DMS 273 treated with DMSO at 0.1 percent for 48 hours (cell line): ENCODE data around the gene ATP2A2.
"Not testable (repeated sequence)": the region's sequence is repeated elsewhere in the genome, so short reads cannot be mapped to it uniquely, and the experiment has no call there.

ENCODE experiments used
- DNase-seq: peaks from one replicate; lab custom pipeline; 2025; lab: John Stamatoyannopoulos, UW

ATP2A2 gene

DNA sequence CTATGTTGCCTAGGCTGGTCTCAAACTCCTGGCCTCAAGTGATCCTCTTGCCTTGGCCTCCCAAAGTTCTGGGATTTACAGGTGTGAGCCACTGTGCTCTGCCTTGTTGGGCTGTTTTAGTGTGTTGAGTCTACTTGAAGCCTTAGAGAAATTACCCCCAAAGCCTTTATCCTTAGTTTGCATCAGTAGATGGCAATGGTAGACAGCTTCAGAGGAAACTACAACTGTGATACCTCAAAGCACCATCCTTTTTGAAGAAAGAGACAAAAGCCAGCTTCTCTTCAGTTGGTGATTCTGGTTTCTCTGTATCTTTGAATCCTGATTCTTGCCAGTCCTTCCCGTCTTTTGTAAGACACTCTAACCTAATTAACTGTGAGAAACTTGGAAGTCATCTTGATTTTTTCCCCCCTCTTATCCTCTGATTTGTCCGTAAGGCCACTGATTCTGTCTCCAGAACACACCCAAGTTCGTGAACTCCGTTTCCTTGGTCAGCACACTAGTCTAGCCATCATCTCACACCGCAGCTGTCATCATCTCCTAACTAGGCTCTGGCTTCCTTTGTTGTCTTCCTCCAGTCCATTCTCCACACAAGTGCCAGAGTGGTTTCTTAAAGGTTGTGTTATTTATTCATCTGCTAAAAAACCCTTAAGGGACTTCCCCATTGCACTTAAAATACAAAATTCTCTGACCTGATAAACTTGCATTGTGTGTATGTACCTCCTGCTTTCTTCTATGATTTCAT, 20.2 kb downstream of the ATP2A2 start:
- no peak for DNase-seq

- no peak for DNase-seq
Observed at GRCh38 chr12:110304061-110304551, 23.1 kb downstream of the ATP2A2 start.

- DNase-seq, result no peak
Observed at GRCh38 chr12:110307372-110307771, 26.3 kb downstream of the ATP2A2 start.

DNA sequence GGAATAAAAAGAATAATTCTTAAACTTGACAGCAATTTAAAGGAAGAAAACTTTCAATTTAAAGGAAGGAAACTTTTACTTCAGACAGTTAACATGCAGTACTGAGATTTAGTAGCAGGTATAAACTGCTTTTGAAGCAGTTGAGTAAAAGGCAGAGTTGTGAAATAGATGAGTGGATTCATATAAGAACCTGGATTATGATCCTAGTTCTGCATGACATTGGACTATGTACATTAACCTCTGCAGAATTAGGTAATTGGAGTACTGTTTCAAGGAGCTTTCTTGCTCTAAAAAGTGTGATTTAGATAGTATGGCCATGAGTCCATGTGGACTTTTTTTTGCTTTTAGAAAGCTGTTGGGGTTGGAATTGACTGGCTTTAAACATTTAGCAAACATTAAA, 29.7 kb downstream of the ATP2A2 start:
- no peak for DNase-seq

GRCh38 chr12:110311903-110312302, 30.9 kb downstream of the ATP2A2 start:
- DNase-seq, result no peak

GRCh38 chr12:110312581-110313360, 31.7 kb downstream of the ATP2A2 start:
- no peak for DNase-seq

DNA sequence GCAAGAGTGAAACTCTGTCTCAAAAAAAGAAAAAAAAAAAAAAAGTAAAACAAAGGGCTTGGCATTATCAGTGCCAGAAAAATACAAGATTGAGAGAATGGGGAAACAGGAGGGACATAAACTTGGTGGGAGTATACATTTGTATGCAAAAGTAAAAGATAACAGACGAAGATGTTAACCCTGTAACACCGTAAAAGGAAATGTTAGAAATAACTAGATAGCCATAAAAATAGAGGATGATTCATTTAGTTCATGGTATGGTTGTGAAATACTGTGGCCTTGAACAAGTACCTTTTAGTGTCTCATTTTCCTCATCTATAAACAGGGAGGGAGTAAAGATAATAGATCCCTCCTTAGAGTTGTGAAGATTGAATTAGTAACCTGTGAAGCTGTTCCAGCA, 33.3 kb downstream of the ATP2A2 start:
- no peak for DNase-seq

DNA sequence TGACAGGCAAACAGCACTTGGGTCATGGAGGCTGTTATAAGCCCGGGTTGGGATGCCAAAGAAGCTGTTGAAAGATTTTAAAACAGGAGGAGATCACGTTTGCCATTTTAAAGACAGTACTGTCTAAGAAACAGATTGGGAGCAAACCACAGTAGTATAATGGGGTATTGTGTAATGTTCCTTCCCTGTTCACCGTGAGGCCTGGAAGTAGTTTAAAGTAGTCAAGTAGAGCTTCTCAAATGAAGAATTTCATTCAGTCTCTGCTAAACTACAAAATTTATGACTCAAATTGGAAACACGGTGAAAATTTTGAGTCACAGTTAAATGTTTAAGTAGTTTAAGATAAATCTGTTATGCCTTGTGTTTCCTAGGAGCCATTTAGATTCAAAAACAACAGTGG, 35.8 kb downstream of the ATP2A2 start:
- DNase-seq, result no peak

- no peak for DNase-seq
Observed at GRCh38 chr12:110317911-110318310, 36.9 kb downstream of the ATP2A2 start.

DNA sequence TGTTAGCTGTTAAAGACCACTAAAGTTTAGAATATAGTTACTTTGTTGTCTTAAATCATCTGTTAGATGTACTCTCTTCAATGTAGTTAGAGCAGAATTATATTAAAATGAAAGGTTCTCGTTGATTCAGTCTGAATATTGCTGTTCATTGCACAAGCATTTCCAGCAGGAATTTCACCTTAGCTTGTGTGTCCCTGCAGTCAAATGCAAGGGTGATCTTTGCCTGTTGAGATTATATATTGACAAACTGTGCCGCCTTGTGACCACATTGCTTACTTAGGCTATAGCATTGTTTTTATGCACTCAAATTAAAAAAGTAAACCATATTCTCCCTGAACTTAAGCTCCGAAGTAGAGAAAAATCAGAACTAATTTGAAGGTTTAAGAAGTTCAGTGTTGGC, 39.5 kb downstream of the ATP2A2 start:
- no peak for DNase-seq

DNA sequence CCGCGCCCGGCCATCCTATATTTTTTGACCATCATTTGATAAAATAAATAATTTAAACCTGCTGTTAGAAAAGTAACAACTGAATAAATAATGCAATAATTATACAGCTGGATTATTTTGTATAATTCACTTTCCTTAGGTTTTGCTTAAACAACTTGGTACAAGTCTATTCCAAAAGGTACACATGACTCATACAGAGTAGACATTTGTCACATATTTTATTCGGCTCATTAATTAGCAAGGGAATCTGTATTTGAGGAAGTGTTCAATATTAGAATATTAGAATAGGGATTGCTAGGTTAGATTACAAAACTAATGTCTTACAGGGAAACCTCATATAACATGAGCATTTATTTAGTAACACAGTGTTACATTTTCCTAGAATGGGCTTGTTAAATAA, 48.7 kb downstream of the ATP2A2 start:
- DNase-seq, result no peak

- DNase-seq, result no peak
Observed at GRCh38 chr12:110330124-110330523, 49.1 kb downstream of the ATP2A2 start.

GRCh38 chr12:110330544-110330943, 49.5 kb downstream of the ATP2A2 start:
- DNase-seq, result no peak

DNA sequence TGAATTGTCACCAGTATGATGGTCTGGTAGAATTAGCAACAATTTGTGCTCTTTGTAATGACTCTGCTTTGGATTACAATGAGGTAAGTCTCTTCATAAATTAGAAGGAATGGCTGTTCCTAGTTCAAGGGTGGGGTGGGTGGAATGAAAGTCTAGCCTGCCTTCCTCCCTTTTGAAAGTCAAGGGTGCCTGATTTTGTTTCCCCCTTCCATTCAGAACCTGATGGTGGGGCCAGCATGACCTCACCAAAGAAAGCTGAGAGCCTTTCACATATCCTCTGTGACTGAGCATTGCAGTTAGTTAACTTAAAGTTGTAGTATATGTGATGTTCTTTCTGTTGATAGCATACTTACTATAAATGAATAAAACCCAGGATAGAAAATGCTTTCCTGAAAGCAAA, 52.2 kb downstream of the ATP2A2 start:
- no peak for DNase-seq

DNA sequence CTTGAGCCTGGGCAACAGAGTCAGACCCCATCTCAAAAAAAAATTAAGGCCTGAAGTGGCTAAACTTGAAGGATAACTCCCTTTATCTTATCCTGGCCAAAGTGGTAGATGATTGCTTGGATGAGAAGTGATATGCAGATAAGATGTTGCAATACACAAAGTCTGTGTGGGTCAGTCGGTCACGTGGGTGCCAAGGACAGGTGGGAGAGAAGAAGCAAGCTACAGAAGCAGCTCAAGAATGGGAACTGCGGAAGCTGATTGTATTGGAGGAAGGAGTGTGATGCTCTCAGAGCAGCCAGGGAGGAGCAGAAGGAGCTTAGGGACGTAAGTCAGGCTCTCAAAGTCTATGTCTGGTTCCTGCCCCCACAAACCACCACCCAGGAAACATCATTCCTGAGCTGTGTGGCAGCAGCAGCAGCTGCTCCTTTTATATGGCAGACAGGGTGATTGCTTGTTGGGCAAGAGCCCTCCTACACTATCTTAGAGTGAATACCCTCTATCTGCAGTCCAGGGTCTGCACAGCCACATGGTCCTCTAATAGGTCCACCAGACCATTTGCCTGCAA, 54.5 kb downstream of the ATP2A2 start:
- no peak for DNase-seq

DNA sequence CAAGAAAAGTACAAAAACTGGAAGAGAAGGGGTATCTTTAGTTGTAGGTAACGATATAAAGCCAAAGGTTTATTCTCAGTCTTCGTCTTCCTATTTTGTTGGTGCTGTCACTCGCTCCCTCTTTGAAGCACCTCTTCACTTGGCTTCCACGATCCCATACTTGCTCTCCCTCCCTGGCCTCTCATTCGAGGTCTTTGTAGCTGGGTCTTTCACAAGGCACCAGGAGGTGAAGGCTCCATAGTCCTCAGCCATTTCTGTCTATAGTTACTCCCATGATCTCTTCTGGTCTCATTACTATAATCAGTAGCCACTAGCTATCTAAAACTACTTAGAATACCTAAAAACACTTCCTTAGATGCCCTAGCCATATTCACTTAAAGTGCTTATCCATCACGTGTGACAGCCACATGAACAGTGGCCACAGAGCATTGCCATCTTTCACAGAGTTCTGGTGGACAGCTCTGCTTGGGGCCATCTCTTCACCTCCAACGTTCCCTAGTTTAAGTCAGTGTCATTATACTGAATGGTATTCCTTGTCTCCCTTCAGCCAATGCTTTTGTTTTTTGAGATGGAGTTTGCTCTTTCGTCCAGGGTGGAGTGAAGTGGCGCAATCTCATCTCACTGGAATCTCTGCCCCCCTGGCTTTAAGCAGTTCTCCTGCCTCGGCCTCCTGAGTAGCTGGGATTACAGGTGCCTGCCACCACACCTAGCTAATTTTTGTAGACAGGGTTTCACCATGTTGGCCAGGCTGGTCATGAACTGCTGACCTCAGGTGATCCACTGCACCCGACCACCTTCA, 57.1 kb downstream of the ATP2A2 start:
- DNase-seq, result no peak

- DNase-seq, result no peak
Observed at GRCh38 chr12:110338754-110339153, 57.7 kb downstream of the ATP2A2 start.

DNA sequence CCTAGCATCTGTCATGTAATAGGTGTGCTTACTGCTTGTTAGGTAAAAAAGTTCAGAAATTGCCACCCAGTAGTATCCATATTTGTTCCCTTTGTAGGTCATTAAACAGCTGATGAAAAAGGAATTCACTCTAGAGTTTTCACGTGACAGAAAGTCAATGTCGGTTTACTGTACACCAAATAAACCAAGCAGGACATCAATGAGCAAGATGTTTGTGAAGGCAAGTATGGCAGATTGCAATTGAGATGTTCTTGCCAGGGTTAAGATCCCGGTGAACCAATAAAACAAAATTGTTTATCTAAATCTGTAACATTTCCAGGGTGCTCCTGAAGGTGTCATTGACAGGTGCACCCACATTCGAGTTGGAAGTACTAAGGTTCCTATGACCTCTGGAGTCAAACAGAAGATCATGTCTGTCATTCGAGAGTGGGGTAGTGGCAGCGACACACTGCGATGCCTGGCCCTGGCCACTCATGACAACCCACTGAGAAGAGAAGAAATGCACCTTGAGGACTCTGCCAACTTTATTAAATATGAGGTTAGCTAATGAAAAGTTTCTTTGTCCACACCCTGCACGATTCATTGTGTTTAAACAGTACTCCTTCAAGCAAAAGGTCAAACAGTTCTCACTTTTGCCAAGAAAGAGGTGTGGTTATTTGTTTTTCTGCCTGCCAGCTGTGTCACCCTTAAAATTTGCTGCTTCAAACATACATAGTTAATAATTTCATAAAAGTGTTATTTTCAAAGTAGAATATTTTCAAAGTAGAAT, 58.3 kb downstream of the ATP2A2 start:
- no peak for DNase-seq

DNA sequence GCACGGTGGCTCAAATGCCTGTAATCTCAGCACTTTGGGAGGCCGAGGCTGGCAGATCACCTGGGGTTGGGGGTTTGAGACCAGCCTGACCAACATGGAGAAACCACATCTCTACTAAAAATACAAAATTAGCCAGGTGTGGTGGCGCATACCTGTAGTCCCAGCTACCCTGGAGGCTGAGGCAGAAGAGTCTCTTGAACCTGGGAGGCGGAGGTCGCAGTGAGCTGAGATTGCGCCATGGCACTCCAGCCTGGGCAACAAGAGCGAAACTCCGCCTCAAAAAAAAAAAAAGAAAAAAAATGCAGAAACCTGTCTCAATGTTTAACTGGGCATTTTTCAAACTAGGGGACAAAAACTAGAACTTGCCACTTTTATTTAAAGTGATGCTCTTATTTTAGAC, 59.2 kb downstream of the ATP2A2 start:
- DNase-seq, result not testable (repeated sequence)

DNA sequence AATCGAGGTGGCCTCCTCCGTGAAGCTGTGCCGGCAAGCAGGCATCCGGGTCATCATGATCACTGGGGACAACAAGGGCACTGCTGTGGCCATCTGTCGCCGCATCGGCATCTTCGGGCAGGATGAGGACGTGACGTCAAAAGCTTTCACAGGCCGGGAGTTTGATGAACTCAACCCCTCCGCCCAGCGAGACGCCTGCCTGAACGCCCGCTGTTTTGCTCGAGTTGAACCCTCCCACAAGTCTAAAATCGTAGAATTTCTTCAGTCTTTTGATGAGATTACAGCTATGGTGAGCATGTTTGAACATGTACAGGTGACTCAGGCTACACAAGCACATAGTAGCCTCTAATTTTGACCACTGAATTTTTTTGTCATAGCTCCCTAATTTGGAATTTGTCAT, 59.7 kb downstream of the ATP2A2 start:
- DNase-seq, result no peak

GRCh38 chr12:110342157-110342556, 61.1 kb downstream of the ATP2A2 start:
- DNase-seq, result no peak
